ENCODE measurements around the gene GGTLC1. TPM values are rescaled to one million over a fixed set of nuclear protein-coding genes. Genes with fewer than 3 reads are reported as not detected.

Gene GGTLC1
- total RNA-seq, 4 donors from 2014 or later = 2.0 to 5.9 (median 4.8) TPM; not detected in 1

GRCh38 chr20:23974966-23975365 is 13.6 kb downstream of the GGTLC1 start:
- Histone ChIP-seq H3K36me3 (no peaks in the 10 kb centered on the region), H3K27me3 (no peaks in the 10 kb centered on the region), H3K4me3 (replicated peaks in 1 of 3) (no peak overlapping the region), H3K9me3 (no peaks in the 10 kb centered on the region), H3K4me1 (no peaks in the 10 kb centered on the region), H3K27ac (no peak overlapping the region)
- no peak for DNase-seq
- TF ChIP-seq CTCF (IDR thresholded peaks at IDR 0.05) (no peak), POLR2A (IDR thresholded peaks at IDR 0.05) (no peak)
- intact Hi-C loops (cut with DNase I) = no loop called here
- 69 to 72% methylated on average over 9 of the region's 9 CpGs for WGBS, 2 donors

GRCh38 chr20:23971310-23971709 is 17.3 kb downstream of the GGTLC1 start:
- intact Hi-C loops (cut with DNase I) = no loop called here
- H3K27ac ChIP-seq = no peak overlapping the region
- no peaks in the 10 kb centered on the region for H3K36me3 ChIP-seq
- no peak for DNase-seq
- no peaks in the 10 kb centered on the region for H3K9me3 ChIP-seq
- no peak overlapping the region for H3K4me3 ChIP-seq (replicated peaks in 1 of 3)
- H3K27me3 ChIP-seq = no peaks in the 10 kb centered on the region
- no peak for TF ChIP-seq CTCF (IDR thresholded peaks at IDR 0.05)
- TF ChIP-seq POLR2A (IDR thresholded peaks at IDR 0.05) = no peak
- no peaks in the 10 kb centered on the region for H3K4me1 ChIP-seq

GRCh38 chr20:23970049-23970448 is 18.5 kb downstream of the GGTLC1 start:
- Histone ChIP-seq H3K27me3 (no peaks in the 10 kb centered on the region), H3K4me3 (replicated peaks in 1 of 3) (no peak overlapping the region), H3K4me1 (no peaks in the 10 kb centered on the region), H3K27ac (no peak overlapping the region), H3K9me3 (no peaks in the 10 kb centered on the region), H3K36me3 (no peaks in the 10 kb centered on the region)
- WGBS, 2 donors = 43 to 67% methylated on average over 1 of the region's 1 CpG
- intact Hi-C loops (cut with DNase I) = no loop called here
- TF ChIP-seq CTCF (IDR thresholded peaks at IDR 0.05) (no peak), POLR2A (IDR thresholded peaks at IDR 0.05) (no peak)
- DNase-seq = no peak

GRCh38 chr20:23967616-23967979 is 21.0 kb downstream of the GGTLC1 start:
- no peak for DNase-seq
- intact Hi-C loops (cut with DNase I) = no loop called here
- Histone ChIP-seq H3K36me3 (no peaks in the 10 kb centered on the region), H3K27me3 (no peaks in the 10 kb centered on the region), H3K27ac (no peak overlapping the region), H3K4me3 (replicated peaks in 1 of 3) (no peak overlapping the region), H3K9me3 (no peaks in the 10 kb centered on the region), H3K4me1 (no peaks in the 10 kb centered on the region)
- TF ChIP-seq POLR2A (IDR thresholded peaks at IDR 0.05) (no peak), CTCF (IDR thresholded peaks at IDR 0.05) (no peak)
- 77 to 79% methylated on average over 7 of the region's 7 CpGs for WGBS, 2 donors

GRCh38 chr20:23966927-23967615 is 21.5 kb downstream of the GGTLC1 start:
- intact Hi-C loops (cut with DNase I) = no loop called here
- Histone ChIP-seq H3K4me3 (replicated peaks in 1 of 3) (no peak overlapping the region), H3K9me3 (no peaks in the 10 kb centered on the region), H3K27ac (no peak overlapping the region), H3K27me3 (no peaks in the 10 kb centered on the region), H3K4me1 (no peaks in the 10 kb centered on the region), H3K36me3 (no peaks in the 10 kb centered on the region)
- WGBS, 2 donors = 82 to 89% methylated on average over 8 of the region's 8 CpGs
- no peak for TF ChIP-seq CTCF (IDR thresholded peaks at IDR 0.05)
- no peak for TF ChIP-seq POLR2A (IDR thresholded peaks at IDR 0.05)
- DNase-seq = no peak

All from thyroid gland (tissue), 4 donors.